ENCODE results near the gene TRIM7.
A peak's percentile ranks its signal among the peaks of the same experiment; 100 is the strongest.

The TRIM7 gene

GRCh38 chr5:181194489-181195248 is 10.3 kb downstream of the TRIM7 start:
- H3K36me3 ChIP-seq (ENCODE audit: control insufficient read depth, low read length): no peaks in the 10 kb centered on the region
- peaks cover 31% of the 10 kb centered on the region for H3K4me1 ChIP-seq (ENCODE audit: control insufficient read depth, low read length)
- peaks cover 9% of the 10 kb centered on the region for H3K79me2 ChIP-seq (ENCODE audit: control insufficient read depth, low read length)
- TF ChIP-seq EZH2phosphoT487 (IDR thresholded peaks at IDR 0.05; ENCODE audit: borderline replicate concordance, low read length) (no peak), CTCF (IDR thresholded peaks at IDR 0.05; ENCODE audit: low read depth, low read length, poor library complexity, severe bottlenecking) (no peak)
- no peaks in the 10 kb centered on the region for H3K9me2 ChIP-seq (replicated peaks; ENCODE audit: control insufficient read depth, low read length)
- H3K4me3 ChIP-seq (ENCODE audit: low read length): no peak overlapping the region
- H3F3A ChIP-seq (ENCODE audit: control insufficient read depth, insufficient read depth): peaks cover 17% of the 10 kb centered on the region
- H3K4me2 ChIP-seq (ENCODE audit: low read length): no peak overlapping the region
- H3K9me3 ChIP-seq (ENCODE audit: control insufficient read depth, insufficient read depth, low read length): no peaks in the 10 kb centered on the region
- H3K27me3 ChIP-seq (ENCODE audit: control insufficient read depth, low read length): peaks cover under 1% of the 10 kb centered on the region
- no peaks in the 10 kb centered on the region for H4K20me1 ChIP-seq (ENCODE audit: control insufficient read depth, insufficient read depth, low read depth, low read length)
- H3K27ac ChIP-seq (ENCODE audit: low read depth, low read length): no peak overlapping the region

- H3K27me3 ChIP-seq (ENCODE audit: control insufficient read depth, low read length): no peaks in the 10 kb centered on the region
- peaks cover 9% of the 10 kb centered on the region for H3K79me2 ChIP-seq (ENCODE audit: control insufficient read depth, low read length)
- no peak for TF ChIP-seq CTCF (IDR thresholded peaks at IDR 0.05; ENCODE audit: low read depth, low read length, poor library complexity, severe bottlenecking)
- TF ChIP-seq EZH2phosphoT487 (IDR thresholded peaks at IDR 0.05; ENCODE audit: borderline replicate concordance, low read length): no peak
- no peak overlapping the region for H3K4me2 ChIP-seq (ENCODE audit: low read length)
- peaks cover 10% of the 10 kb centered on the region for H3F3A ChIP-seq (ENCODE audit: control insufficient read depth, insufficient read depth)
- H4K20me1 ChIP-seq (ENCODE audit: control insufficient read depth, insufficient read depth, low read depth, low read length): no peaks in the 10 kb centered on the region
- H3K9me3 ChIP-seq (ENCODE audit: control insufficient read depth, insufficient read depth, low read length): no peaks in the 10 kb centered on the region
- no peaks in the 10 kb centered on the region for H3K9me2 ChIP-seq (replicated peaks; ENCODE audit: control insufficient read depth, low read length)
- H3K4me3 ChIP-seq (ENCODE audit: low read length): no peak overlapping the region
- H3K27ac ChIP-seq (ENCODE audit: low read depth, low read length): no peak overlapping the region
- H3K4me1 ChIP-seq (ENCODE audit: control insufficient read depth, low read length): peaks cover 21% of the 10 kb centered on the region
- H3K36me3 ChIP-seq (ENCODE audit: control insufficient read depth, low read length): no peaks in the 10 kb centered on the region
Observed at GRCh38 chr5:181193656-181194055, 11.3 kb downstream of the TRIM7 start.

- Histone ChIP-seq H4K20me1 (ENCODE audit: control insufficient read depth, insufficient read depth, low read depth, low read length) (no peaks in the 10 kb centered on the region), H3F3A (ENCODE audit: control insufficient read depth, insufficient read depth) (peaks cover 11% of the 10 kb centered on the region), H3K4me1 (ENCODE audit: control insufficient read depth, low read length) (peaks cover 17% of the 10 kb centered on the region), H3K4me3 (ENCODE audit: low read length) (peak overlapping the region; percentile 94), H3K36me3 (ENCODE audit: control insufficient read depth, low read length) (no peaks in the 10 kb centered on the region), H3K9me3 (ENCODE audit: control insufficient read depth, insufficient read depth, low read length) (no peaks in the 10 kb centered on the region), H3K4me2 (ENCODE audit: low read length) (peak overlapping the region; percentile 98), H3K27ac (ENCODE audit: low read depth, low read length) (peak overlapping the region; percentile 80), H3K27me3 (ENCODE audit: control insufficient read depth, low read length) (no peaks in the 10 kb centered on the region), H3K79me2 (ENCODE audit: control insufficient read depth, low read length) (peaks cover 9% of the 10 kb centered on the region), H3K9me2 (replicated peaks; ENCODE audit: control insufficient read depth, low read length) (no peaks in the 10 kb centered on the region)
- TF ChIP-seq EZH2phosphoT487 (IDR thresholded peaks at IDR 0.05; ENCODE audit: borderline replicate concordance, low read length): no peak
- TF ChIP-seq CTCF (IDR thresholded peaks at IDR 0.05; ENCODE audit: low read depth, low read length, poor library complexity, severe bottlenecking): no peak
Observed at GRCh38 chr5:181192337-181193046, 12.5 kb downstream of the TRIM7 start.
